ENCODE measurements around the gene IRF1.

IRF1 gene

DNA sequence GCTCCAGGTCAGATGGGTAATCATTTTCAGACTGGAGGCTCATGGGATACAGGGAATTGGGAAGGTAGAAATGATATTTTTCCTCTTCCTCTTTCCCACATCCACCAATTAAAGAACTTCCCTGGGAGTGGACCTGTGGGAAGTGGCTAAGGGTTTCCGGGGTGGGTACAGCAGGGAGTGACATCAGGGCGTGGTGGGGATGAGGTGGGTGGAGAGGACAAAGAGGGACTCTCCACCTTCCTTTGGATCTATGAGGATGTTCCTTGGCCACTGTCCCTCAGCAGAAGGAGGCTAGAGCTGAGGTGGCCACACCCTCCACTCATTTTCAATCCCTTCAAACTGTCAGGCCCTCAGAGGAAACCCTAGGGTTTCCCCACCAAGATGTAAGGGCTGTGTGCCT lies 54.7 kb downstream of the IRF1 start:
- DNase-seq (ENCODE audit: low read depth): no peak
- no peak overlapping the region for H3K4me3 ChIP-seq (ENCODE audit: low read length)
- TF ChIP-seq, protein P1, sequence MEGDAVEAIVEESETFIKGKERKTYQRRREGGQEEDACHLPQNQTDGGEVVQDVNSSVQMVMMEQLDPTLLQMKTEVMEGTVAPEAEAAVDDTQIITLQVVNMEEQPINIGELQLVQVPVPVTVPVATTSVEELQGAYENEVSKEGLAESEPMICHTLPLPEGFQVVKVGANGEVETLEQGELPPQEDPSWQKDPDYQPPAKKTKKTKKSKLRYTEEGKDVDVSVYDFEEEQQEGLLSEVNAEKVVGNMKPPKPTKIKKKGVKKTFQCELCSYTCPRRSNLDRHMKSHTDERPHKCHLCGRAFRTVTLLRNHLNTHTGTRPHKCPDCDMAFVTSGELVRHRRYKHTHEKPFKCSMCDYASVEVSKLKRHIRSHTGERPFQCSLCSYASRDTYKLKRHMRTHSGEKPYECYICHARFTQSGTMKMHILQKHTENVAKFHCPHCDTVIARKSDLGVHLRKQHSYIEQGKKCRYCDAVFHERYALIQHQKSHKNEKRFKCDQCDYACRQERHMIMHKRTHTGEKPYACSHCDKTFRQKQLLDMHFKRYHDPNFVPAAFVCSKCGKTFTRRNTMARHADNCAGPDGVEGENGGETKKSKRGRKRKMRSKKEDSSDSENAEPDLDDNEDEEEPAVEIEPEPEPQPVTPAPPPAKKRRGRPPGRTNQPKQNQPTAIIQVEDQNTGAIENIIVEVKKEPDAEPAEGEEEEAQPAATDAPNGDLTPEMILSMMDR (conservative IDR thresholded peaks at IDR 0.05; ENCODE audit: low read depth, low read length): no peak

DNA sequence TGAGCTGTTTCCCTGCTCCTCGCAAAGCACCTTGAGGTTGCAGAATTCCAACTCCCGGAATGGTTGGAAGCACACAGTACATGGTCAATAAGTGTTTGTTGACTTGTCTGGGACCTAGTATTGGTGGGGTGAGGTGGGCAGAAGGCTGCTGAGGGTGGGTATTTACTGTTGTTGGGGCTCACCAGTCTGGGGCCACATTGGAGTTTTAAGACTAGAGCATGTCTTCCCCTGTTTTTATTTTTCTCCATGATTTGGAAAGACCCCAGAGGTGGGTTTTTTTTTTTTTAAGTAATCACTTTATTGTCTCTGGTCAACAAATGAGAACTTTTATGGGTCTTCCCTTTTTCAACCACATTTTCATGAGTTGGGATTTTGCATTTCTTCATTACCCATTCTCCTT lies 55.1 kb downstream of the IRF1 start:
- no peak for DNase-seq (ENCODE audit: low read depth)
- no peak overlapping the region for H3K4me3 ChIP-seq (ENCODE audit: low read length)
- TF ChIP-seq, protein P1 (conservative IDR thresholded peaks at IDR 0.05; ENCODE audit: low read depth, low read length): no peak

DNA sequence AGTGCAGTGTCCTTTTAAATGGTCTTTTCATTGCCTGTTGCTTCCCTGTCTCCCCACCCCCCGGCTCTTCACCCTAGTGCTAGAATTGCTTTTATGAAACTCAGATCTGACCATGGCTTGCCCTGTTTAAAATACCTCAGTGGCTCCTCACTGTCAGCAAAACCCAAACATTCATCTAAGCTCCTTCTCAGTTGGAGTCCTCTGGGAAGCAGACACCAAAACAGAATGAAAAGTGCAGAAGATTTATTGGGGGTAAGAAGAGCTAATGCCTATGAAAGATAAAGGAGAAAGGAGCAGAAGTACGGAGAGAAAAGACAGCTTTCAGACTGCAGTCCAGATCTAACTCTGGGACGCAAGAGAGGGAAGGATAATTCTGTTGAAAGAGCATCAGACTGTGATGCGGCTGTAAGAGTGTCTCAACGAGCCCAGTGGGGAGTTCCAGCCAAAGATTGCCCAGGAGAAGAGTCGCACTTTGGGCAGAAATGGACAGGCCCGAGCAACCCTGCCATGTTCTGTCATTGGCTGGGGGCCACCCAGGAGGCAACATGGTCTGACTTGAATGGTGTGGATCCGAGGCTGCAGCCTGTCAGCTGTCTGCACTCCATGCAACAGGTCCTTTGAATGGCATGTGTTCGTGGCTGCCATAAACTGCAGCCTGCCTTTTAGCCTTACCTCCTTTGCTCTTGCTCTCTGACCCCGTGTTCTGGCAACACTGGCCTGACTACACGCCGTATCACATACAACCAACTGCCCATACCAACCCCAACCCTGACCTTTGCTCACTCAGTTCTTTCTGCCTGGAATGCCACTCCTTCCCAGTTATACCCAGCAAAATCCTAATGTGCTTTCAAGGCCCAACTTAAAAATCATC lies 55.9 kb downstream of the IRF1 start:
- no peak overlapping the region for H3K4me3 ChIP-seq (ENCODE audit: low read length)
- DNase-seq (ENCODE audit: low read depth): no peak
- TF ChIP-seq, protein P1 (conservative IDR thresholded peaks at IDR 0.05; ENCODE audit: low read depth, low read length): no peak

DNA sequence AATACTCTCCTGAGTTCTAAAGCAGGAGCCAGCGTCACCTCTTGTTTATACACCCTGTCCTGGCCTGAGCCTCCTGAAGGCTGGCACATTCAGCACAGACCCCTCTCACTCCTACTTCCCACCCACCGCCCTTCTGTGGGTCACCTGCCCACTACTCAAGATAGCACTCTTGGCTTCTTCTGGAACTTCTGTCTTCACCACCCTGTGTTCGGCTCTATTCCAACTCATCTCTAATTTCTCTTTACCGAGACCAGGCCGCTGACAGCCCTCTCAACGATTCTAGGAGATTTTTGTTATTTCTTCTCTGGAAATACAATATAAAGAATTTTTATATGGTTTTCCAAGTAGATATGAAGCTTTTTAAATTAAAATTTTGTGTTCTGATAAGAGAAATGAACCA lies 57.4 kb downstream of the IRF1 start:
- TF ChIP-seq, protein P1 (conservative IDR thresholded peaks at IDR 0.05; ENCODE audit: low read depth, low read length): no peak
- H3K4me3 ChIP-seq (ENCODE audit: low read length): no peak overlapping the region
- DNase-seq (ENCODE audit: low read depth): no peak

DNA sequence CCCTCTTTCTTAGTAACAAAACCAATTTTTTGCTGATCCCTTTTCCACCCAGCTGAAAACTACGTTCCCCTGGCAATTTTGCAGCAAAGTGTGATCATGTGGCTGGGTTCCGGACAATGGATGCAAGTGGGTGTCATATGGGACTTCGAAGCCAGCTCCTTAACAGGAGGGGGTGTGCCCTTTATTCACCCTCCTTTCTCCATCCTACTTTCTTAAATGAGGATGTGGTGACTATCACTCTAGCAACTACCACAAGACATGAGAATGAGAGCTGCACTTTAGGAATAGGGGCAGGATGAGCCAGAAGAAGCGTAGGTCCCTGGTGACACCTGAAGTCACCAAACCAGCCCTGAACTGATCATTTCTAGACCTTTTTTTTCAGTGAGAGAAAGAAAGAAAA lies 58.9 kb downstream of the IRF1 start:
- DNase-seq (ENCODE audit: low read depth): no peak
- no peak overlapping the region for H3K4me3 ChIP-seq (ENCODE audit: low read length)
- TF ChIP-seq, protein P1 (conservative IDR thresholded peaks at IDR 0.05; ENCODE audit: low read depth, low read length): no peak

Data from retinal pigment epithelial cell (primary cell).